ENCODE measurements around the gene HCST.
"Not testable (repeated sequence)": the region's sequence is repeated elsewhere in the genome, so short reads cannot be mapped to it uniquely, and the experiment has no call there.

The HCST gene, protein sequence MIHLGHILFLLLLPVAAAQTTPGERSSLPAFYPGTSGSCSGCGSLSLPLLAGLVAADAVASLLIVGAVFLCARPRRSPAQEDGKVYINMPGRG

GRCh38 chr19:35901854-35902661 is at the start of gene HCST:
HCST (plus strand) TSS chr19:35902529; CDS start chr19:35902594, 65 bp downstream.
- DNase-seq, result peak; percentile 43

GRCh38 chr19:35853038-35853756 is 49.1 kb upstream of the HCST start:
- no peak for DNase-seq

DNA sequence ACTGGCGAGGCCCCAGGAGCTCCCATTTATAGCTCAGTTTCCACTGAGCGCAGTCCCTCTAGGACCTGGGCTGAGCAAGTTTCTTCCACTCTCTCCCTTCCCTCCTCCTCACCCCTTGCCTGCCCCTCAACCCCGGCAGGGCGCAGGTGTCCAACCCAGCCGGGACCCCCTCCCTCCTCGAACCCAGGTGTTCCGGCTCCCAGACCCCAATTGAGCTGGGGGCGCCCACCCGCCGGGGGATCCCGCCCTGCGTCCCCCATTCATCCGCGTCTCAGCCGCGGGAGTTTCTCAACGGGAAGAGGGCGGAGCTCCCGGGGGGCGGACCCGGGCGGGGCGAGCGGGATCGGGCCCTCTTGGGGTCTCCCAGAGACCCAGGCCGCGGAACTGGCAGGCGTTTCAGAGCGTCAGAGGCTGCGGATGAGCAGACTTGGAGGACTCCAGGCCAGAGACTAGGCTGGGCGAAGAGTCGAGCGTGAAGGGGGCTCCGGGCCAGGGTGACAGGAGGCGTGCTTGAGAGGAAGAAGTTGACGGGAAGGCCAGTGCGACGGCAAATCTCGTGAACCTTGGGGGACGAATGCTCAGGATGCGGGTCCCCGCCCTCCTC is 45.7 kb upstream of the HCST start, which contains the start of gene KIRREL2:
TSS of gene KIRREL2 (plus strand) at position 366 of the 604 bp plus-strand sequence. CDS start at position 575, 209 bp downstream.
- DNase-seq, result no peak

- no peak for DNase-seq
Measured at GRCh38 chr19:35858311-35858710, 44.0 kb upstream of the HCST start.

DNA sequence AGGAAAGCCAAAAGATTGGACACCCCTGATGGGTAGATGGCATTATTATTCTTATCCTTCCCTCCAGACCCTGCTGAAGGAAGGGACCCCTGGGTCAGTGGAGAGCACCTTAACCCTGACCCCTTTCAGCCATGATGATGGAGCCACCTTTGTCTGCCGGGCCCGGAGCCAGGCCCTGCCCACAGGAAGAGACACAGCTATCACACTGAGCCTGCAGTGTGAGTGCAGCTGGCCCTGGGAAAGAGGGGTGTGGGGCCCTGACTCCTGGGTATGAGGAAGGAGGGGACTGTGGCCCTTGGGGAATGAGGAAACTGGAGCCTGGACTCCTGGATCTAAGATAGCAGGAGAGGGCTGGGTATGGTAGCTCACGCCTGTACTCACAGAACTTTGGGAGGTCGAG is 42.9 kb upstream of the HCST start:
- DNase-seq, result no peak

DNA sequence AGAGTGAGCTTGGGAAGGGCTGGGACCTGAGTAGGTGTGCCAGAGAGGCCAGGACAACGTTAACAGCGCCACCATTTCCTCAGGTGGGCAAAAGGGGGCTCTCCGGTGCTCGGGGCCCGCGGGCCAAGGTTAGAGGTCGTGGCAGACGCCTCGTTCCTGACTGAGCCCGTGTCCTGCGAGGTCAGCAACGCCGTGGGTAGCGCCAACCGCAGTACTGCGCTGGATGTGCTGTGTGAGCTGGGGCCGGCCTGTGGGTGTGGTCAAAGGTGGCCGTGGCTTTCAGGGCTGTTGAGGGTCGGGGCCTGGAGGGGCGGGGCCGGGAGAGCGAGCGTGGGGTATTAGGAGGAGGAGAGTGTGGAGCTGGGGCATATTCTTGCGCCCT is 41.9 kb upstream of the HCST start:
- no peak for DNase-seq

DNA sequence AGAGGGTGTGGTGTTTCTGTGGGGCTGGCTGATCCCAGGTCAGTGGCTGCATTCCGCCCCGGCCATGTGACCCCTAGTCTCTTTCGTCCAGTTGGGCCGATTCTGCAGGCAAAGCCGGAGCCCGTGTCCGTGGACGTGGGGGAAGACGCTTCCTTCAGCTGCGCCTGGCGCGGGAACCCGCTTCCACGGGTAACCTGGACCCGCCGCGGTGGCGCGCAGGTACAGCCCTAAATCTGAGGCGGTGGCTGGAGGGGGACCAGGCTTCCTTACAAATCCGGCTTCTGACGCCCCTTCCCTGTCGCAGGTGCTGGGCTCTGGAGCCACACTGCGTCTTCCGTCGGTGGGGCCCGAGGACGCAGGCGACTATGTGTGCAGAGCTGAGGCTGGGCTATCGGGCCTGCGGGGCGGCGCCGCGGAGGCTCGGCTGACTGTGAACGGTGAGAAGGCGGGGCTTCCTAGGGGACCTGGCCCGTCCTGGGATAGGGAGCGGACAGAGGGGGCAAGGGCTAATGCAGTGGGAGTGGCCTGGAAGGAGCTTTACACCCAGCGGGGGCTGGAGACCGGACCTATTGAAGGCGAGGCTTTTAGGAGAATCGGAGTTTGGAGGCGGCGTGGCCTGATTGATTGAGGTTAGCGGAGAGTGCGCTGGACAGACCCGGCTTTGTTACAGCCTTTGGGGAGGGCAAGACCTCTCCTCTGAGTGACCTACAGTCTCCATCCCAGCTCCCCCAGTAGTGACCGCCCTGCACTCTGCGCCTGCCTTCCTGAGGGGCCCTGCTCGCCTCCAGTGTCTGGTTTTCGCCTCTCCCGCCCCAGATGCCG is 41.3 kb upstream of the HCST start:
- no peak for DNase-seq

DNA sequence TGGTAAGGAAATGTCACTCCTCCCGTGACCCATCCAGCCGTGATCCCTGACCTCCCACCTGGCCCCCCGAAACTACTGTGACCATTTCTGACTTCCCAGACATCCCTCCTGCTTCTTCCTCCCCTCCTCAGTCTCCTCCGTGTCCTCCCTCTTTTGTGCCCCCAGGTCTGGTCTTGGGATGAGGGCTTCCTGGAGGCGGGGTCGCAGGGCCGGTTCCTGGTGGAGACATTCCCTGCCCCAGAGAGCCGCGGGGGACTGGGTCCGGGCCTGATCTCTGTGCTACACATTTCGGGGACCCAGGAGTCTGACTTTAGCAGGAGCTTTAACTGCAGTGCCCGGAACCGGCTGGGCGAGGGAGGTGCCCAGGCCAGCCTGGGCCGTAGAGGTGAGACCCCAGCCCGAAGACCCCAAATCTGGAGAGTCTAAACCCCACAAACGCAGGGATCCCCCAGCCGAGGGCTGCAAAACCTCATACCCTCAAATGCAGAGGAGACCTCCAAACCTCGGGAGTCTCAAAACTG is 40.6 kb upstream of the HCST start:
- DNase-seq, result no peak

- DNase-seq, result no peak
Measured at GRCh38 chr19:35862528-35862927, 39.8 kb upstream of the HCST start.

DNA sequence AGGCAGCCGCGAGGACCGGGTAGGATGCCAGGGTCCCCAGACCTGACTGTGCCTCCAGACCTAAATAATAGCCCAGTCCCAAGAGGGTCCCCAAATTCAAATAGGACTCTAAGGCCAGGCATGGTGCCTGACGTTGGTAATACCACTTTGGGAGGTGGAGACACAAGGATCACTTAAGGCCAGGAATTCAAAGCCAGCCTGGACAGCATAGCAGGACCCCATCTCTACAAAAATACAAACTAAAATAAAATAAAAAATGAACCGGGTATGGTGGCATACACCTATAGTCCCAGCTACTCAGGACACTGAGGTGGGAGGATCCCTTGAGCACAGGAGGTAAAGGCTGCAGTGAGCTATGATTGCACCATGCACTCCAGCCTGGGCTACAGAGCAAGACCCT is 39.3 kb upstream of the HCST start:
- no peak for DNase-seq

DNA sequence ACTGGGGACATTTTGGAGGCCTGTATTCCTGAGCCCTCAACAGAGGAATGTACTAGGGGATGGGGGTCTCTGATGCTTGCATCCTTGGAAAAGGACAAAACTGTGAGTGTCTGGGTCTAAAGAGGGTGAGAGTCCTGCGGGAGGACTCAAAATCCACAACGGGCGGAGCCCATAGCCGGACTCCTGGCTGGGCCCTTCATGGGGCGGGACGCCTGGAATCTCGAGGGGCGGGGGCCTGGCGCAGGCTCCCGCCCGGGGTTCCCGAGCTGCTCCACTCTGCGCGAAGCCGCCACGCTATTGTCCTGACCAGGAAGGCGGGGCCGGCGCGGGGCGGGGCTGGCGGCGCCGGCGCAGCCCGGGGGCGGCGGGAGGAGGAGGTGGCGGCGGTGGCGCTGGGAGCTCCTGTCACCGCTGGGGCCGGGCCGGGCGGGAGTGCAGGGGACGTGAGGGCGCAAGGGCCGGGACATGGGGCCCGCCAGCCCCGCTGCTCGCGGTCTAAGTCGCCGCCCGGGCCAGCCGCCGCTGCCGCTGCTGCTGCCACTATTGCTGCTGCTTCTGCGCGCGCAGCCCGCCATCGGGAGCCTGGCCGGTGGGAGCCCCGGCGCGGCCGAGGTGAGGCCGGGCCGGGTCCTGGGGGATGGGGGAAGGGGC is 34.0 kb upstream of the HCST start, which contains the start of gene APLP1:
TSS of gene APLP1 (plus strand) at position 403 of the 651 bp plus-strand sequence. CDS start at position 466, 63 bp downstream.
- DNase-seq, result peak; percentile 43

DNA sequence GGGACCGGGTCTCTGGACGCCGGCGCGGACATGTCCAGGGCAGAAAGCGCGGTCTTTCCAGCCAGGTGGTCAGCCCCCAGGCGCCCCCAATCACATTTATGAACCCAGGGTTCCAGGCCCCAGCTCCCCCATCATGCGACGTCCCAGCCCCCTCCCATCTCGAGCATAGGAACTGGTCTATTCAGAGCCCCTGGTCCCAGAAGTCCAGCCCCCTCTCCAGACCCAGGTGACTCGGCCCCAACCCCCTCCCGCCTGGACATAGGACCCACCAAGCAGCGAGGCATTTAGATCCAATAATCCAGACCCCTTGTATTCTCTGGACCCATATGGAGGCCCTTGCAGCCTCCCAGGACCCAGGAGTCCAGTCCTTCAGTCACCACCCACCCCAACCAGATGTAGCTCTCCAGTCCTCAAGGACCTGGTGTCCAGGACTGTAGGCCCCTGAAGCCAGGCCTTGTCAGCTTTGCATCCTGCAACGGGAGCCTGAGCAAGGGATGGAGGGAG is 33.5 kb upstream of the HCST start:
- no peak for DNase-seq

DNA sequence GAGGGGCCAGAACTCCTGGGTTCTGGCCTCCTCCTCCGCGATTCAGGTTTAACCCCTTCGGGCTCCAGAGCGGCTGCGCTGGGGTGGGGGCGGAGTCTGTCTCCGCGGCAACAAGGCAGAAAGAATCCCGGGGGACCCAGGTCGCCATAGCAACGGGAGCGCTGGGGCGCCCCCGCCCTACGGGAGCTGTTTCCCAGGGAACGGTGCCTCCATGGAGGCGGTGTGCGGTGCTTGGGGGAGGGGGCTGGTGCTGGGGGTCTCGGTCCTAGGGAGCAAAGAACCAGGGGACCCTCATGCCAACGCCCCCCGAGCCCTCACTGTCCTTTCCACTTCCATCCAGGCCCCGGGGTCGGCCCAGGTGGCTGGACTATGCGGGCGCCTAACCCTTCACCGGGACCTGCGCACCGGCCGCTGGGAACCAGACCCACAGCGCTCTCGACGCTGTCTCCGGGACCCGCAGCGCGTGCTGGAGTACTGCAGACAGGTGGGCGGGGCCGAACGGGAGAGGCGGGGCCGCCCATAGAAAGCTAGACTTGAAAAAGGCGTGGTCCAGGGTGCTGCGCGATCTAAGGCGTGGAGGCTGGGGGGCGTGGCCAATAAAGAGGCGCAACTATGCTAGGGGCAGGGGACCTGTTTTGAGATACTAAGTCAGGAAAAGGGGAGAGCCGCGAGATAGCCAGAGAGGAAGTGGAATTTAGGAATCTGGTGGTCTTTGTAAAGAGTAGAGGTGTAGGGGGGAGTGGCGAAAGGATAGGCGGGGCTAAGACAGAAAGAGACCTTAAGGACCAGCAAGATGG is 32.8 kb upstream of the HCST start:
- peak; percentile 62 for DNase-seq

GRCh38 chr19:35870124-35870736 is 32.1 kb upstream of the HCST start:
- DNase-seq, result not testable (repeated sequence)

DNA sequence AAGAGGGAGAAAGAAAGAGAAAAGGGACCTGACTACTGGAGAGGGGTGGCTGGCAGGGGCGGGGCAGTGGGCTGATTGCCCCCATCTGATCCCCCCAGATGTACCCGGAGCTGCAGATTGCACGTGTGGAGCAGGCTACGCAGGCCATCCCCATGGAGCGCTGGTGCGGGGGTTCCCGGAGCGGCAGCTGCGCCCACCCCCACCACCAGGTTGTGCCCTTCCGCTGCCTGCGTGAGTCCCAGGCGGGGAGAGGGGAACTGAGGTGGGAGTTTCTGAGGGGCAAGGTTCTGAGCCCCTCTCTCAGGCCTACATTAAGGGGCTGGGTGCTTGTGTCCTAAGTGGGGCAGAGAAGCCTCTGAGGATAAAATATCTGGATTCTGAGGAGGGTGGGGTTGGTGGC is 31.5 kb upstream of the HCST start:
- DNase-seq, result no peak

- no peak for DNase-seq
Measured at GRCh38 chr19:35871611-35872010, 30.7 kb upstream of the HCST start.

GRCh38 chr19:35872180-35872579 is 30.1 kb upstream of the HCST start:
- DNase-seq, result no peak

- DNase-seq, result no peak
Measured at GRCh38 chr19:35874392-35874930, 27.9 kb upstream of the HCST start.

DNA sequence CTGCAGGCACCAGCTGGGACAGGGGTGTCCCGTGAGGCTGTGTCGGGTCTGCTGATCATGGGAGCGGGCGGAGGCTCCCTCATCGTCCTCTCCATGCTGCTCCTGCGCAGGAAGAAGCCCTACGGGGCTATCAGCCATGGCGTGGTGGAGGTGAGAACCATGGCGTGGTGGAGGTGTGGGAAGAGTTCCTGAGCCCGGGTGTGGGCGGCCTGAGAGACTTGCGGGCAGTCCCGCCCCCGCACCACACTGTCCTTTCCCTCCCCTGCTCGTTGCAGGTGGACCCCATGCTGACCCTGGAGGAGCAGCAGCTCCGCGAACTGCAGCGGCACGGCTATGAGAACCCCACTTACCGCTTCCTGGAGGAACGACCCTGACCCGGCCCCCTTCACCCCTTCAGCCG is 23.3 kb upstream of the HCST start:
- DNase-seq, result no peak

GRCh38 chr19:35879770-35880317 is 22.5 kb upstream of the HCST start:
- DNase-seq, result peak; percentile 65

Measured in activated gamma-delta T cell treated with Interleukin-2 at 50 U/mL for 16 hours (primary cell).